Lung (tissue), 12 donors: ENCODE measurements around the gene INCENP. TPM values are rescaled to one million over a fixed set of nuclear protein-coding genes. Genes with fewer than 3 reads are reported as not detected.
A peak's percentile ranks its signal among the peaks of the same experiment; 100 is the strongest.

Experiments used
- ATAC-seq: fragments of 200-7000 bp; cut with Tn5 transposase; one replicate; pipeline ENCODE4 v1.9.1; 2020; ENCODE audit warnings: moderate number of reproducible peaks; ENCODE audit not compliant: insufficient read depth, low FRiP score
- DNase-seq, 3 donors: peaks; one replicate each; pipeline ENCODE4 v3.0.0-alpha.2; 2013 to 2017
- H3K27ac ChIP-seq, 2 donors: one replicate each; pipeline ENCODE4 v1.5.1; 2013; ENCODE audit warnings: mild to moderate bottlenecking in 2 of 2, moderate library complexity in 2 of 2, control low read depth in 1 of 2, inconsistent platforms in 1 of 2, low read depth in 1 of 2, low read length in 1 of 2
- H3K27me3 ChIP-seq, 3 donors: one replicate each; pipeline ENCODE4 v1.5.1; 2013; ENCODE audit warnings: low read length in 2 of 3; ENCODE audit not compliant: control insufficient read depth in 3 of 3, insufficient read depth in 3 of 3
- H3K36me3 ChIP-seq, 4 donors: one replicate each; pipeline ENCODE4 v1.5.1; 2013; ENCODE audit warnings: low read length in 4 of 4, mild to moderate bottlenecking in 1 of 4, moderate library complexity in 1 of 4; ENCODE audit not compliant: control insufficient read depth in 4 of 4, insufficient read depth in 4 of 4
- H3K4me1 ChIP-seq, 5 donors: one replicate each; pipeline ENCODE4 v1.5.1; 2013; ENCODE audit warnings: low read length in 5 of 5, mild to moderate bottlenecking in 2 of 5, moderate library complexity in 1 of 5; ENCODE audit not compliant: control insufficient read depth in 5 of 5, insufficient read depth in 5 of 5
- H3K4me3 ChIP-seq: one replicate; pipeline ENCODE4 v1.5.1; 2013; ENCODE audit warnings: mild to moderate bottlenecking, control low read depth, moderate library complexity
- H3K9ac ChIP-seq, 2 donors: one replicate each; pipeline ENCODE4 v1.5.1; 2013; ENCODE audit warnings: low read length in 2 of 2, control low read depth in 1 of 2; ENCODE audit not compliant: insufficient read depth in 1 of 2
- H3K9me3 ChIP-seq, 4 donors: one replicate each; pipeline ENCODE4 v1.5.1; 2013; ENCODE audit warnings: low read length in 3 of 4, mild to moderate bottlenecking in 1 of 4, moderate library complexity in 1 of 4; ENCODE audit not compliant: control insufficient read depth in 4 of 4, insufficient read depth in 3 of 4
- WGBS, 2 donors: extraction: QIAGEN DNeasy Blood & Tissue Kit; methylation state at CpG; one replicate each; pipeline ENCODE4 v1.1.7; 2013; 5-methylcytosine and 5-hydroxymethylcytosine counted together
- polyA plus RNA-seq, 2 donors: library from polyadenylated mRNA; stranded (reverse); fragments of 200-250 nt; gene quantifications; one replicate each; pipeline ENCODE4 v1.2.1, GENCODE V29; 2013
- total RNA-seq, 2 donors: library from RNA; depleted of rRNA in 1 of 2; stranded (reverse); fragments of >200 nt in 1 of 2; gene quantifications; one replicate each; pipeline ENCODE4 v1.2.1, GENCODE V29; 2014 to 2021
- TF ChIP-seq, protein P1 (sequence below): IDR thresholded peaks from 2 replicates; pipeline ENCODE4 v1.5.1; 2012; ENCODE audit warnings: mild to moderate bottlenecking; ENCODE audit errors: control extremely low read depth, extremely low read depth
- donor health status: control.
- donor health status: control.
- donor health status: Bipolar disorder and iron deficiency.
- donor health status: healthy.
- donor health status: DM: yes; HTN: yes; CAD: no.

Gene INCENP
- total and polyA plus RNA-seq, 4 donors = 3.8 to 14.1 (median 10.0) TPM

DNA sequence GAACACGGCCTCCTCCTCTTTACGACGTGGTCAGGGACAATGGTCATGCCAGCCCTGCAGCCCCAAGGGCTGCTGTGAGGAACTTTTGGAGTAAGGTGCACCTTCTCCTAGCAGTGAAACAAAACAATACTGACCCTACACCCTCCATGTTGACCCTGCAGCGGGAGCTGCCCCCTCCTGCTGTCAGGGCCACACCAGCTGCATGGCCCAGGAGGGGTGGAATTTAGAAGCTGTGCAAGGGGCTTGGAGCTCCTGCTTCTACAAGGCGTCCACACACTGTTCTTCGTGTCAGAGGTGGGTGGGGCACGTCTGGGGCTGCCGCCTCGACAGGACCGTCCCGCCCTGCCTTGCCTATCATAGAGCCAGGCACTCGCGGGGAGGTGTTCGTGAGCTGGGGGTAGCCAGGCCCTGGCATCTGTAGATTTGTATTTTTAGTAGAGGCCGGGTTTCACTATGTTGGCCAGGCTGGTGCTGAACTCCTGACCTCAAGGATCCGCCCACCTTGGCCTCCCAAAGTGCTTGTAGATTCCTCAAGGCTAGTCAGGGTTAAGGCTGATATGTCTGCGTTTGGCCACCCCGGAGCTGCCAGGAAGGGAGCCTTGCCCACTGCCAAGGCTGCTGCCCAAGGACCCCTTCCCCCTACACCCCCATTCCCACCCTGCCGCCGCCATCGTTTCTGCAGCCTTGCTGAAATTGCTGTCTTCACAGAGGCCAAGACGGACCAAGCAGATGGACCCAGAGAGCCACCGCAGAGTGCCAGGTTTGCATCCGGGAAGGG, 15.9 kb downstream of the INCENP start:
- 94 to 97% methylated on average over 24 of the region's 24 CpGs for WGBS, 2 donors
- TF ChIP-seq, protein P1, sequence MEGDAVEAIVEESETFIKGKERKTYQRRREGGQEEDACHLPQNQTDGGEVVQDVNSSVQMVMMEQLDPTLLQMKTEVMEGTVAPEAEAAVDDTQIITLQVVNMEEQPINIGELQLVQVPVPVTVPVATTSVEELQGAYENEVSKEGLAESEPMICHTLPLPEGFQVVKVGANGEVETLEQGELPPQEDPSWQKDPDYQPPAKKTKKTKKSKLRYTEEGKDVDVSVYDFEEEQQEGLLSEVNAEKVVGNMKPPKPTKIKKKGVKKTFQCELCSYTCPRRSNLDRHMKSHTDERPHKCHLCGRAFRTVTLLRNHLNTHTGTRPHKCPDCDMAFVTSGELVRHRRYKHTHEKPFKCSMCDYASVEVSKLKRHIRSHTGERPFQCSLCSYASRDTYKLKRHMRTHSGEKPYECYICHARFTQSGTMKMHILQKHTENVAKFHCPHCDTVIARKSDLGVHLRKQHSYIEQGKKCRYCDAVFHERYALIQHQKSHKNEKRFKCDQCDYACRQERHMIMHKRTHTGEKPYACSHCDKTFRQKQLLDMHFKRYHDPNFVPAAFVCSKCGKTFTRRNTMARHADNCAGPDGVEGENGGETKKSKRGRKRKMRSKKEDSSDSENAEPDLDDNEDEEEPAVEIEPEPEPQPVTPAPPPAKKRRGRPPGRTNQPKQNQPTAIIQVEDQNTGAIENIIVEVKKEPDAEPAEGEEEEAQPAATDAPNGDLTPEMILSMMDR = no peak
- Histone ChIP-seq H3K9me3 (no peaks in the 10 kb centered on the region), H3K36me3 (peaks cover 0 to 48% (median 15%) of the 10 kb centered on the region in 4 donors), H3K4me3 (no peak overlapping the region), H3K9ac (no peak overlapping the region), H3K27me3 (no peaks in the 10 kb centered on the region), H3K4me1 (peaks cover 0 to 20% (median 0%) of the 10 kb centered on the region in 5 donors), H3K27ac (no peak overlapping the region)
- ATAC-seq (no peak), DNase-seq (peak in 1 of 3 donors; percentile 5)

DNA sequence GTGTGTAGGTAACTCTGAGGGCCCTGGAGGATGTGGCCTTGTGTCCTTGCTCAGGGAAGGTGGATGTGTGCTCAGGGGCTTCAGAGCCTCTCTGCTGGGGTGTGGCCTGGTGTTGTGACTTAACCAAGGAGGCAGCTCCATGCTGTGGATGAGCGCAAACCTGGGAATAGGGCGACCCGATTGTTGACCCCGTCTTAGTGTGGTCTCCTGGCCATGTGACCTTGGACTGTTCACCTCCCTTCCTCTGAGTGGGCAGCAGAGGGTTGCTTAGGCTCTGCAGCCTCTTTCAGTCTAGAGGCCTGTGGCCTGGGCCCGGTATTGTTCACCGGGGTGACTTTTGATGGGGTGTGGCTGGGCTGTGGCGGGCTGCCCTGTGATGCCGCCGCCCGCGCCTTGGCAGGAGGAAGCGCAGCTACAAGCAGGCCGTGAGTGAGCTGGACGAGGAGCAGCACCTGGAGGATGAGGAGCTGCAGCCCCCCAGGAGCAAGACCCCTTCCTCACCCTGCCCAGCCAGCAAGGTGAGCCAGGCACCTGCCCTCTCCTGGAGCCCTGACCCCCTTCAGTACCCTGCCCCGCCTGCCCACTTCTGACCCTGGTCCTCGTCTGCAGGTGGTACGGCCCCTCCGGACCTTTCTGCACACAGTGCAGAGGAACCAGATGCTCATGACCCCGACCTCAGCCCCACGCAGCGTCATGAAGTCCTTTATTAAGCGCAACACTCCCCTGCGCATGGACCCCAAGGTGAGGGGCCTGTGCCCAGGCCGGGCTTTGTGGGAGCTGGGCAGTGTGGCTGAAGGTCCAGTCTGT, 16.7 kb downstream of the INCENP start:
- H3K27me3 ChIP-seq = no peaks in the 10 kb centered on the region
- no peak overlapping the region for H3K27ac ChIP-seq
- DNase-seq (no peak), ATAC-seq (no peak)
- H3K4me3 ChIP-seq = no peak overlapping the region
- no peak overlapping the region for H3K9ac ChIP-seq
- H3K4me1 ChIP-seq = peaks cover 0 to 20% (median 0%) of the 10 kb centered on the region in 5 donors
- no peaks in the 10 kb centered on the region for H3K9me3 ChIP-seq
- WGBS, 2 donors = 92 to 97% methylated on average over 21 to 24 of the region's 24 CpGs
- TF ChIP-seq, protein P1 = no peak
- H3K36me3 ChIP-seq = peaks cover 0 to 55% (median 18%) of the 10 kb centered on the region in 4 donors

DNA sequence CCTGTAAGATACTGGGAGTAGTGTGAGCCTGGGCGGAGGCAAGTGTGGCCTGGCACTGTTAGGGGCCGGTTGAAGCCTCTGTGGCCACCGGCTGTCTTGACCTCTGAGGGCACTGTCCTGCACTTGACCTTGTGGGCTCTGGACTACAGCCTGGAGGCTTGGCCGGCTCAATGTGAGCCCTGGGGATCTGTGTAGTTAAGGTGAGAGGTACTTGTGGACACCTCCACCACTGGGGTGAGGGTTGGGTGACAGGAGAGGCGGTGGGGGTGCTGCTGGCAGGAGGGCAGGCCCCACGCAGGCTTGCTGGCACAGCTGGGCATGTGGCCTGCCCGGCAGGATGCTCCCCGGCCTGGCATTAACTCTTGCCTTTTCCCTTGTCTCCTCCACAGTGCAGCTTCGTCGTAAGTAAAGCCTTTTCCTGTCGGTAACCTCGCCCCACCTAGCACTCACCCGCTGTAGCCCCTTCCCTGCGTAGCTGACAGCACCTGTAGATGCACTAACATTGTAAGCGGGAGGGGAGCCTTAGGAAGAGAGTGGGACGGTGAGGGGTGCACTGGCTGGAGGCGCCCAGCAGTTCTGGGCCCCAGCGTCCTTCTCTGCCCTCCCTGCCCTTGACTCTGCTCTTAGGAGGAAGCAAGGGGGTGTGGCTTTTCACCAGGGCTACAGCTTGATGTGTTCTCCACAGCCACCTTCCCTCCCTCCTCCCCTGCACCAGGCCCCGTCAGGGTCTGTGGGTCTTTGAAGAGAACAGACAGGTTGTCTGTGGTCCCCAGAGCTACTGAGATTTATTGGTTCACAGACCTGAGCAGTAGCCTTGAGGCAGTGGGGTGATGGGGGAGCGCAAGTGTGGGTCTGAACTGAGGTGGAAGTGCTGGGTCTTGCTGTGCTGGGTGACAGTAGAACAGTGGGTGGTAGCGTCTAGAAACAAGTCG, 17.6 kb downstream of the INCENP start:
- Histone ChIP-seq H3K4me1 (peaks cover 0 to 20% (median 0%) of the 10 kb centered on the region in 5 donors), H3K36me3 (peaks cover 0 to 59% (median 22%) of the 10 kb centered on the region in 4 donors), H3K9me3 (no peaks in the 10 kb centered on the region), H3K9ac (no peak overlapping the region), H3K27ac (no peak overlapping the region), H3K4me3 (no peak overlapping the region), H3K27me3 (no peaks in the 10 kb centered on the region)
- TF ChIP-seq, protein P1 = no peak
- 87 to 91% methylated on average over 22 of the region's 22 CpGs for WGBS, 2 donors
- ATAC-seq (no peak), DNase-seq (peak in 1 of 3 donors; percentile 9)
